ENCODE measurements around the gene MGAT5B.
"Not testable (repeated sequence)": the region's sequence is repeated elsewhere in the genome, so short reads cannot be mapped to it uniquely, and the experiment has no call there.

Gene MGAT5B

GRCh38 chr17:76849160-76849559, 19.0 kb upstream of the MGAT5B start:
- not testable (repeated sequence) for DNase-seq

GRCh38 chr17:76852843-76853242, 15.4 kb upstream of the MGAT5B start:
- DNase-seq: no peak

DNA sequence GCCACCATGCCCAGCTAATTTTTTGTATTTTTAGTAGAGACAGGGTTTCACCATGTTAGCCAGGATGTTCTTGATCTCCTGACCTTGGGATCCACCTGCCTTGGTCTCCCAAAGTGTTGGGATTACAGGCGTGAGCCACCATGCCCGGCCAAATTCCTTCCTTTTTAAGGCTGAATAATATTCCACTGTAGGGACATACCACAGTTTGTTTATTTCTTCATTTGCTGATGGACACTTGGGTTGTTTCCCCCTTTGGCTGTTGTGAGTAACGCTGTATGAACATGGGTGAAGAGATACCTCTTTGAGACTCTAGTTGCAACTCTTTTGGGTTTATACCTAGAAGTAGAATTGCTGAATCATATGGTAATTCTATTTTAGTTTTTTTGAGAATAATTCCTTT, 13.1 kb upstream of the MGAT5B start:
- no peak for DNase-seq

GRCh38 chr17:76862079-76862478, 6.1 kb upstream of the MGAT5B start:
- no peak for DNase-seq

- no peak for DNase-seq
Observed at GRCh38 chr17:76862494-76862893, 5.7 kb upstream of the MGAT5B start.

DNA sequence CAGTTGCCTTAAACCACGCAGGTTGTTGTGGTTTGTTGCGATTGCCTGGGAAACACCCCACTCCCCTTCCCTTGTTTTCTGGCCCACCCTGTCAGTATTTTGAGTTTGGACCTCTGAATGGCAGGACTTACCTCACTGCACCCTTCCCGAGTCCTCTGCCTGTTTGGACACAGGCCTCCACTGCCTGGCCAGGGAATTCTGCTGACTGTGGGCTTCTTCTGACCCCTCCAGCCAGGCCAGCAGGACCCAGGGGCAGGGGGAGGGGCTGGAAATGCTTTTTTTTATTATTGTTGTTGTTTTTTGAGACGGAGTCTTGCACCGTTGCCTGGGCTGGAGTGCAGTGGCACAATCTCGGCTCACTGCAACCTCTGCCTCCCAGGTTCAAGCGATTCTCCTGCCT, 4.2 kb upstream of the MGAT5B start:
- no peak for DNase-seq

GRCh38 chr17:76865174-76865573, 3.0 kb upstream of the MGAT5B start:
- DNase-seq: no peak

- DNase-seq: no peak
Observed at GRCh38 chr17:76866203-76866602, 2.0 kb upstream of the MGAT5B start.

DNA sequence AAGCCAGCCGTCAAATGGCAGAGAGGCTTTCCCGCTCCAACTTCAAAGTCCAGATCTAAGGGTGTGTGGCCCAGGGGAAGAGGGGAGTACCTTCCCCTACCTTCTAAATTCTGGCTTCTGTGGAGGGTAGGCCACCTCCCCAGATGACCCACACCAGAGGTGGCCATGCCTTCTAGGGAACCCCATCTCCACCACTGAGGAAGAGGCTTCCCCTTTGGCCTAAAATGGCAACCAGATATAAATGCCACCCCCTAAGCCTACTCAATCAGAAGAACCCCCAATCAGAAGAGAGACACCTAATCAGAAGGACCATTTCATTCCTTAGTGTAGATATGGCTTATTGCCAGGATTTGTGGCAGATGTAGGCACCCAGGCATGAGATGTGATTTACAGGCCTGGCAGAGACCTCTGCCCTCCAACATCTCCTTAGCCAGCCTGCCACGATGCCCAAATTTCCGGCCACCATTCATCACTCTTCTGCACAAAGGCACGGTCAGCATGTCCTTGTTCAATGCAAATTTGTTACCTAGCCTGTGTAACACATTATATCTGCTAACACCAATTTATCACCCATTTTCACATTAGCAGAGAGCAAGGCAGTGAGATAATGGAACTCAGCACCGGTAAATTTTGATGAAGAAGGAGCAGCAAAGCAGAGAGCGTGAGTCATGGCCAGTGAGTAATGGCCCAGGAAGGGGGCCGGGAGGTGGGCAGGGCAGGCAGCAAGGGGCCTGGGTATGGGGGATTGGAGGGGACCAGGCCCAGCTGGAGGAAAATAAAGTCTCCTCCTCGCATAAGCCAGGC, 1.2 kb upstream of the MGAT5B start:
- no peak for DNase-seq

GRCh38 chr17:76867578-76868175, 527 bp upstream of the MGAT5B start:
- DNase-seq: peak; percentile 73

DNA sequence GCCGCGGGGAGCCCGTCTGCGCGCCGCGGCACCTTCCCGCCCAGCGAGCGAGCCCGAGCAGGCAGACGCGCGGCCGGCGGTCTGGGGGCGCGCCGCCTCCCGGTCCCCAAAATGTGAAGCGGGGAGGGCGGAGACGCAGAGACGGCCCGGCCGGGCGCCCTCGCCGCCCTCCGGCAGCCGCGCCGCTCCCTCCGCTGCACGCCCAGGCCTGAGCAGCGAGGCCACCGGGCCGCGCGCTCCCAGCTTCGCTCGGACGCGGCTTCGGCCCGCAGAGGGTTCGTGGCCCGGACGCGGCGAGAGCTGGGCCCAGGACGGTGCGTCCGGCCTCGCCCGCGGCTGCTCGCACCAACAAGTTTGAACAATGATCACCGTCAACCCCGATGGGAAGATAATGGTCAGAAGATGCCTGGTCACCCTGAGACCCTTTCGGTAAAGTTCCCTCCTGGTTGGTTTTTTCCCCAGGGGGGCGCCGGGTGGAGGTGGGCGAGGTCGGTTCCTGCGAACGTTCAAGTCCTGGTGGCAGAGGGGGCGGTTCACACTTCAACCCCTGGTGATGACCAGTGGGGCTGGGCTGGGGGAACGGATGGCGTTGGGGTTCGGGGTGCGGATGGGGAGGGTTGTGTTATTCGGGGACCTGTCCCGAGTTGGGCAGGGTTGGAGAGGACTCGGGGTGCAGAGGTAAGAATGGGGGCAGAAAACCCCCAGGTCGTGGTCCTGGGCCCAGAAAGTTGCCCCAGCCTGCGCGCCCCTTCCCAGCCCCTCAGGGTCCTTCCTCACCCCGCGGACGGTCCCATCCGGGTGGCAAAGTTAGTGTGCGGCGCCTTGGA, 678 bp downstream of the MGAT5B start:
- DNase-seq: peak; percentile 66

DNA sequence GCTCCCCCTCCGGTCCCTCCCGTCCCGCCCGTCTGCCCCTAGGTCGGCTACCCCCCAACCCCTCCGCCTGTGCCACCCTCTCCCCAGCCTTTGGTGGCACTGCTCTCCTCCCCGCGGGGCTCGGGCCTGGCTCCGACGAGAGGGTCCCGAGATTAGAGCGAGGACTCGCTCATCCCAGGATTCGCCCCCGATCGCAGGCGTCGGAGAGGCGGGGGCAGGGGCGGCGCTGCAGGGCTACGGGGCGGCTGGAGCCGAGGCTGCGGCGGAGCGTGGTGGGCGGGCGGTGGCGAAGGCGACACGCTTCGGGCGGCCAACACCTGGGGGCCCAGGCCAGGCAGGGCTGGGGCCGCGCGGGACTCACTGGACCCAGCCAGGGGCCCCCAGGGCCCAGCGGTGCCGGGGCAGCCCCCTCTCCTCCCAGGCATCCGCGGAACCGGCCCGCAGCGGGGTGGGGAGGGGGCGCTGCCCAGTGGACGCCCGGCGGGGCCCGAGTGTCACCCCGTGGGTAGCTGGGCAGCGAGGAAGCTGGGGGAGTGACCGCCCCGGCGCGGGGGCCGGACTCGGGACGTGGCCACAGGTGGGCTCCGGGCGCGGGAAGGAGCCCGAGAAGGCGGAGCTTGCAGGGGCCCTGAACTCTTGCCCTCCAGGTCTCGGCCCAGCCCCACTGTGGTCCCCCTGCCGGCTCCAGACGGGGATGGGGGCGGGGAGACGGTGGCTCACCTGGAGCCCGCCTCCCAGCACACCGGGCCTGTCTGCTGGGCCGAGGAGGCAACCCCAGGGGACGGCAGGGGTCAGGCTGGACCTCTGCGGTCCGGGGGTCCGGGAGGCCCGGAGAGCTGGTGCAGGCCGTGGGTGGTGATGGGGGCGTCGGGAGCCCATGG, 1.5 kb downstream of the MGAT5B start:
- peak; percentile 55 for DNase-seq

DNA sequence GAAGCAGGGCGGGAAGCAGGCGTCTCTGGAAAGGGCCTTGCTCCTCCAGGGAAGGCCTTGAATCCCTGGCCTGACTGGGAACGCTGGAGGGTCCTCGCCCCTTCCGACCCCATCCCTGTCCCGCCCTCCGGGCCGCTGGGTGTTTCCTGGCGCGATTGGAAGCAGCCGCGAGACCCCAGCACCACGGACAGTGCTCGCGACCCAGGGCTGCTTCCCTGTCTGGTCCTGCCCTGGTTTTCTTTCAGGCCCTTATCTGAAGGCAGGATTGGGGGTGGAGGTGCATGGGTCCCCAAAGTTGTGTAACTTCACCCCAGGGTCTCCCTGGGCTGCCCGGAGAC, 2.1 kb downstream of the MGAT5B start:
- peak; percentile 39 for DNase-seq

DNA sequence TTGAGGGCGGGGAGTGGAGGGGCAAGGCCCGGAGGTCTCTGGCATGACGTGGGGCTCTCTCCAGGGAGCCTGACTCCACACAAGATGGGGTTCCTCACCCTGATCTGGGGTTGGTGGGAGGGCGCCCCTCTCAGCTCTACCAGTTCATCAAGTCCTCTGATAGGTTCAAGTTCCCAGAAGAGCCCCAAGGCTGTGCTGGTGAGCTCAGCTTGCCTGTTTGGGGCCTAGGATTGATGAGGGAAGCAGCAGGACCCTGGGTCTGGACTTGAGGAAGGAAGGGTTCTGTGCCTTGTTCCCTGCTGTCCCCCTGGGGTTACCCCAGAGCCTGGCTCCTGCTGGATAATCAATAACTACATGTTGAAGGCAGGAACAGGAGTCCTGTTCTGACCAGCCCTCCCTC, 3.5 kb downstream of the MGAT5B start:
- DNase-seq: no peak

DNA sequence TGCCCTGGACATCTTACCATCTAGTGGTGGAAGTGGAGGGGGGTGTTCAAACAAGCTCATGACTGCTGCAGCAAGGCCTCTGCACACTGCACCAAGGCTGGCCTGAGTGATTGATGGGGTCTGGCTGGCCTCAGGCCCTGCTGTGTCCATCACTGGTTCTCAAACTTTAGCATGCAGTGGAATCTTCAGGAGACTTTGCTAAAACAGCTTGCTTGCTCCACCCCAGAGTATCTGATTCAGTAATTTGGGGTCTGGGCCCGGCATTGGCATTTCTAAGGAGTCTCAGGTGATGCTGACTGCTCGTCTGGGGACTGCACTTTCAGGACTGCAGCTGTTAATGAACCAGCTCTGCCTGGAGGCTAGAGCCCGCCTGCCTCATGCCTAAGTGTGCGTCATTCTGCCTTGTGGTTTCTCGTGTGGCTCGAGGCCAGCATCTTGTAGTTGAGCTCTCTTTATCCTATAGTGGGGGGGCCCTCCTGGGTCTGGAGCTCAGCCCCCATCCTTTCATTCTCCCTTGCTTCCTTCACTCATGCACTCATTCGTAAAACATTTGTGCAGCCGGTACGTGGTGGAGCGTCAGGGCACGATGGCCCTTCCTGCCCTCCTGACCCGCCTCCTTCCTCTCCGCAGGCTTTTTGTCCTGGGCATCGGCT, 4.1 kb downstream of the MGAT5B start:
- peak; percentile 65 for DNase-seq

GRCh38 chr17:76872874-76873221, 4.6 kb downstream of the MGAT5B start:
- DNase-seq: no peak

DNA sequence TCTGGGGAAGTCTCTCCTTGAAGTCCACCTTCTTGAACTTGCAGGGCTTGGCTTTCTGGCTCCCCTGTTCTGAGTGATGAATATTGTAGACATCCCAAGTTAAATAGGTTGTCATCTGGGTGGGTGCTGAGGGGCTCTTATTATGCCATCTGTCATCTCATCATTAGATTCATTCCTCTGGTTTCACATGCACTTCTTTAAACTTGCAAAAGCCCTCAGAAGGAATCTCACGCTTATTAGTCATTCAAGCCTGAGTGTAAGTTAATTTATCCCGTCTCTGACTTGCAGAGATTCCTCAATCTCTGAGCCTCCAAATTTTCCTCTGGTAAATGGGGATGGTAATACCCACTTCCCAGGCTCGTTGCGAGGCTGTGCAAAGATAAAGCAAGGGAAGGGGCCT, 5.7 kb downstream of the MGAT5B start:
- peak; percentile 24 for DNase-seq

DNA sequence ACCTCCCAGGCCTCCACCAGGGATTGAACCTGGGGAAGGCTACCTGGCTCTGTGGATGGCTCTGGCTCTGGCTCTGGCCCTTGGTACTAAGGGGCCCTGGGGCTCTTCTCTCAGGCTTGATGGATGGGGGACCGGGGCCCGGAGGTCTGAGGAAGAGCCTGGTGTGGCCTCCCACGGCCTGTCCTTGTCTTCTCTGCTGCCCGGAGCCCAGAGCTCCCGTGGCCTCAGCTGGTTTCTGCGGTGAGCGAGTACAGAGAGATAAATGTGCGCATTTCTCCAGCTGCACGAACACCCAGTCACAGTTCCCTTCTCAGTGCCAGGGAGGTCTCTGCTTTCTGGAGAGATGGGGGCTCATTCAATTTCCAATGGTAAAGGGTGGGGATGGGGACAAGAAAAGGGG, 9.2 kb downstream of the MGAT5B start:
- DNase-seq: no peak

- no peak for DNase-seq
Observed at GRCh38 chr17:76878568-76878967, 10.4 kb downstream of the MGAT5B start.

GRCh38 chr17:76879254-76879653, 11.1 kb downstream of the MGAT5B start:
- no peak for DNase-seq

- no peak for DNase-seq
Observed at GRCh38 chr17:76879691-76880090, 11.5 kb downstream of the MGAT5B start.

GRCh38 chr17:76880268-76880667, 12.1 kb downstream of the MGAT5B start:
- DNase-seq: no peak
